GM21723 (cell line): ENCODE results near the gene PARP1.
"Not testable (repeated sequence)": the region's sequence is repeated elsewhere in the genome, so short reads cannot be mapped to it uniquely, and the experiment has no call there.

Source experiments
- ATAC-seq: cut with Tn5 transposase; IDR thresholded peaks from one replicate; pipeline ENCODE4 v1.9.1; 2021; ENCODE audit warnings: mild to moderate bottlenecking, moderate library complexity; ENCODE audit not compliant: unreplicated experiment

Gene PARP1

GRCh38 chr1:226407497-226408284 is at the start of gene PARP1:
Gene PARP1, minus strand, starts transcription at chr1:226408093. Its CDS starts 164 bp downstream, at chr1:226407929.
- ATAC-seq, result peak; percentile 70

GRCh38 chr1:226457307-226457712 is 49.4 kb upstream of the PARP1 start:
- ATAC-seq, result no peak

- ATAC-seq, result no peak
Measured at GRCh38 chr1:226455843-226456242, 48.0 kb upstream of the PARP1 start.

GRCh38 chr1:226454349-226454748 is 46.5 kb upstream of the PARP1 start:
- ATAC-seq, result no peak

GRCh38 chr1:226453015-226453704 is 45.3 kb upstream of the PARP1 start:
- ATAC-seq, result no peak

- ATAC-seq, result no peak
Measured at GRCh38 chr1:226450688-226451087, 42.8 kb upstream of the PARP1 start.

GRCh38 chr1:226449823-226450222 is 41.9 kb upstream of the PARP1 start:
- no peak for ATAC-seq

- no peak for ATAC-seq
Measured at GRCh38 chr1:226447932-226448665, 40.2 kb upstream of the PARP1 start.

- no peak for ATAC-seq
Measured at GRCh38 chr1:226446094-226446493, 38.2 kb upstream of the PARP1 start.

GRCh38 chr1:226444901-226445300 is 37.0 kb upstream of the PARP1 start:
- ATAC-seq, result peak; percentile 100

- ATAC-seq, result no peak
Measured at GRCh38 chr1:226443439-226443838, 35.5 kb upstream of the PARP1 start.

- ATAC-seq, result no peak
Measured at GRCh38 chr1:226443033-226443432, 35.1 kb upstream of the PARP1 start.

- ATAC-seq, result no peak
Measured at GRCh38 chr1:226441629-226442028, 33.7 kb upstream of the PARP1 start.

GRCh38 chr1:226440512-226440911 is 32.6 kb upstream of the PARP1 start:
- no peak for ATAC-seq

GRCh38 chr1:226438007-226438406 is 30.1 kb upstream of the PARP1 start:
- no peak for ATAC-seq

- ATAC-seq, result no peak
Measured at GRCh38 chr1:226436855-226437491, 29.1 kb upstream of the PARP1 start.

GRCh38 chr1:226436472-226436854 is 28.6 kb upstream of the PARP1 start:
- no peak for ATAC-seq

GRCh38 chr1:226433341-226433720 is 25.4 kb upstream of the PARP1 start:
- ATAC-seq, result no peak

- ATAC-seq, result no peak
Measured at GRCh38 chr1:226432586-226433340, 24.9 kb upstream of the PARP1 start.

- ATAC-seq, result not testable (repeated sequence)
Measured at GRCh38 chr1:226431898-226432297, 24.0 kb upstream of the PARP1 start.
